Left cardiac atrium (tissue), 4 donors: ENCODE data around the gene GAP43. TPM values are rescaled to one million over a fixed set of nuclear protein-coding genes. Genes with fewer than 3 reads are reported as not detected.

Experiments used
- ATAC-seq, 2 donors: fragments of 200-7000 bp; cut with Tn5 transposase; one replicate each; pipeline ENCODE4 v1.9.1; 2020; ENCODE audit warnings: mild to moderate bottlenecking in 2 of 2, moderate library complexity in 2 of 2
- DNase-seq: peaks from one replicate; pipeline ENCODE4 v3.0.0-alpha.2; 2020
- intact Hi-C, 2 donors: fragments of 100-400 bp; cut with DNase I; formaldehyde crosslinking; loops; one replicate each; pipeline versions ENCODE4 v1.14.1 to v1.15.1; 2022 to 2023
- total RNA-seq, 2 donors: library from RNA; stranded (reverse); fragmentation: NEBNext Ultra II Directional; extraction: Animal tissue kit (Norgen Biotek cat#: 25700); gene quantifications; one replicate each; pipeline ENCODE4 v1.2.1, GENCODE V29; 2021
- donor health status: DM: no; HTN: yes; CAD: no.
- donor health status: DM: no; HTN: yes; CAD: no; lungs with severe emphysema.
- donor health status: DM: yes; HTN: yes; CAD: no.
- donor health status: Dilated cardiomyopathy.

Gene GAP43
- total RNA-seq, 2 donors from 2014 or later = 1.4 to 3.5 TPM

- ATAC-seq = peak; percentile 96 to 98
- intact Hi-C loops = no loop called here
- DNase-seq = peak; percentile 87
Observed at GRCh38 chr3:115658337-115659181, 35.2 kb downstream of the GAP43 start.

DNA sequence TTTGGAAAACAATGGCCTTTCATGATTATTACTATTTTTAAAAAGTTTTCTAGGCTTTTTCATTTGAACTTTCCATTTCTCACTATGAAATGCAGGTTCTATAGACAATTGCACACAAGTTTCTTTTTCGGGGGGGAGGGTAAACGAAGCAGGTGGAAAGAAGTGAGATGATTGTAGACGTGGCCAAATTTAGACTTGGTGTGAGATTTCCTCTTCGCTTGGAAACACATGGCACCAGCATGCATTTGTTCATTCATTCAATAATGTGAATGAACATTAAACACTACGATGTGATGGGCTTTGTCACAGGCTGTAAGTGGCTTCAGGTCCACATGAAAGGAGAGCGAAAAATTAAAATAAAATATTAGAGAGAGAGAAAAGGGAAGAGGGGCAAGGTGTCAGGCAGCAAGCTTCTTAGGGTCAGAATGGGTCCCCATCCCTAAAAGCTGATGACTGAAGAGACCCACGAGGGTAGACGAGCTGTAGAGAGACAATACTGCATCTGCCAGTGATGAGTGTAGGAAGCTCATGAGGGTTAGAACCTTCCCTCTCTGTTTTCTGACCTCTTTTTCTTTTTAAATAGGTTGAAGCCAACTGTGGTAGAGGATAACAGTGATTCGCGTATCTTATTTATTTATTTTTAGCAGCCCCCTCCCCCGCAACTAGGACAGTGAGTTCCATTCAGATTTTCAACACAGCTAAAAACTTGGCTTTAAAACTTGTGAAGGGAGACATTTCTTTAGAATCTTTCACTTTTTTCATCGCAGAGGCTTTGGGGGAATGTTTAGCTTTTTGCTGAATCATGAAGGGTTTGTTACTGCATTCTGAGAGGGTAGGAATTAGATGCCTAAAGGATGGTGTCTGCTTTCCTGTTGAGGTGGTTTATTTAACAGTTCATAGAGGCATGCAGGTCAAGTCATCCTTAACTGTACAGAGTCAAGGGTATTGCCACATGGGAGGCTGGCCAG is 36.2 kb downstream of the GAP43 start:
- intact Hi-C loops = no loop called here
- ATAC-seq (peak in 1 of 2 donors; percentile 2), DNase-seq (no peak)

GRCh38 chr3:115660646-115661337 is 37.5 kb downstream of the GAP43 start:
- DNase-seq (no peak), ATAC-seq (no peak)
- intact Hi-C loops = no loop called here

DNA sequence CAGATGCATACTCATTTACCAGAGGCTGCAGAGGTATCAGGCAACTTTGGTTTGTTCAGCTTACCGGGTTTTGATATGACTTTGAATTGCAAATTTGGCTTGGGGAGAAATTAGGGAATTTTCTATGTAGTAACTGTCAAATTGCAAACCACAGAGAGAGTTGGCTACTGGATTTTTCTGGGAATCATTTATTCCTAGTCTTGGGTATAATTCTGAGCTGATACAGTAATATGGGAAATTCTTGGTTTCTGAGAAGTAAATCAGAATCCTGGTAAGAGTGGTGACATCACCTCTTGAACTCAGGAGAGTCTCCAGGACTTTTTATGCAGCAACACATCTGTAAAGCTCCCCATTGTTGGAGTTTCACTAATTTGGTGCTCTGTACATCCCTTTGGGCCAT is 39.0 kb downstream of the GAP43 start:
- DNase-seq (no peak), ATAC-seq (no peak)
- intact Hi-C loops = no loop called here

DNA sequence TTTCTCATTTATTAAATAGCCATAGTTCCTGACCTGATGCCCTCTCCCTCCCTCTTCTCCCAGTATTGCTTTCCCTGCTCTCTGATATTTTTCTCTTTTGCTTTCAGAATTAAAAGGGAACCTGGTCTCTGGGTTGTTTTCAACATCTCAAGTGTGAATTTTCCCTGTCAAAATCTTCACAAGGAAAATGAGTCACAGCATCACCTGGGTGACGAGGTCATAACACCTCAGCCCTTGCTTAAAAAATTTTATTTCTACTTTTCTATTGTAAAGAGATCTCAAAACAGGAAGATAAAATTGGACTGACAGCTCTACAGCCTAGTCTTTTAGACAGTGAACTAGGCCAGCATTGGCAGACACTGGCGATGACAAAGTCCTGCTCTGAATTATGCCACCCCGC is 40.1 kb downstream of the GAP43 start:
- ATAC-seq (no peak), DNase-seq (no peak)
- intact Hi-C loops = no loop called here

DNA sequence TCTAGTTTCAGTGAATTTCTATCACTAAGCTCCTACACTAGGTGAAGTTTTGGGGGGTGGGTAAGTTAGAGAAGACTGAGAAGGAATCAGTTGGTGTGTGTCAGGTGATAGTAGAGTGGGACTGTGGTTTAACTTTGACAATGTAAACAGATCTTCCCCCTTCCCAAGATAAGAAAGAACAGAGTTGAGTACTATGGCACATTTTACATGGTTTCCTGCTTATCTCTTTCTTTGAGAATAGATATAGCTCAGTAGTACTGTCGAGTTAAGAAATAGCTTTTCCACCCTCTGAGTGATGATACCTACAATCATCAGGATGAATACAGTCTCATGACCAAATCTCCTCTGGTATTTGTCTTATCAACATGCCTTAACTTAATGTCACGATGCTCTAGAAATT is 42.8 kb downstream of the GAP43 start:
- DNase-seq = no peak
- no peak for ATAC-seq
- intact Hi-C loops = no loop called here

- intact Hi-C loops = no loop called here
- DNase-seq = no peak
- ATAC-seq = peak; percentile 43 to 84
Observed at GRCh38 chr3:115666920-115667737, 43.8 kb downstream of the GAP43 start.

DNA sequence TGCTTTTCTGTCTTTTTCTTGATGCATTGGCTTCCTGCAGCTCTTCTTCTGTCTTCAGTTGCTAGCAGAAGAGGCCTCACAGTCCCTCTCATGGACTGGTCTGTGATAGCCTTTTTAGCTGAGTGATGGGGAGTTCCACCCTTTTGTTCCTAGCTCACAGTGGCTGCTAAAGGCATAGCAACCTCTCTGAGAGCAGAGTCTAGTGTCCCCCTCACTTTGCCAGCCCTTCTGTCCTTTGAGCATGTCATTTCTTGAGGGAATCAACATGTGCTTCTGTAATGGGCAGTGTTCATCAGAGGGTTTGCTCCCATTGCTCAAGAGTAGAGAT is 44.4 kb downstream of the GAP43 start:
- DNase-seq (no peak), ATAC-seq (peak in 1 of 2 donors; percentile 31)
- intact Hi-C loops = no loop called here

DNA sequence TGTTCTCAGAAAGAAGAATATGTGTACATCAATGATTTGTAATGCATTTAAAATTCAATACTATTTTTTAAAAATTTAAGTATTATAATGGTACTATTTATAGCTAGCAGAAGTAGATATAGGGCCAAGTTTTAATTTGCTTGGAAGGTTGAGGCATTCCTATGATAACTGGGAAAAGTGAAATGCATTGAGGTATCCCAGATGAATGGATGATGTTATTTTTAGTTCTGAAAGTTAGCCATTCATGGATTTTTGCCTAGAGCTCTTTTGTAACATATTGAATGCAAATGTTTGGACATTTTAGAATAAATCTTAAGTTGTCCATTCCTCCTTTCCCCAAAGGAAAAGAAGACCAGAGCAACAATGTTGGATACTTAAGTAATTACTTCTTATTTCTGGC is 47.6 kb downstream of the GAP43 start:
- ATAC-seq (no peak), DNase-seq (no peak)
- intact Hi-C loops = no loop called here

DNA sequence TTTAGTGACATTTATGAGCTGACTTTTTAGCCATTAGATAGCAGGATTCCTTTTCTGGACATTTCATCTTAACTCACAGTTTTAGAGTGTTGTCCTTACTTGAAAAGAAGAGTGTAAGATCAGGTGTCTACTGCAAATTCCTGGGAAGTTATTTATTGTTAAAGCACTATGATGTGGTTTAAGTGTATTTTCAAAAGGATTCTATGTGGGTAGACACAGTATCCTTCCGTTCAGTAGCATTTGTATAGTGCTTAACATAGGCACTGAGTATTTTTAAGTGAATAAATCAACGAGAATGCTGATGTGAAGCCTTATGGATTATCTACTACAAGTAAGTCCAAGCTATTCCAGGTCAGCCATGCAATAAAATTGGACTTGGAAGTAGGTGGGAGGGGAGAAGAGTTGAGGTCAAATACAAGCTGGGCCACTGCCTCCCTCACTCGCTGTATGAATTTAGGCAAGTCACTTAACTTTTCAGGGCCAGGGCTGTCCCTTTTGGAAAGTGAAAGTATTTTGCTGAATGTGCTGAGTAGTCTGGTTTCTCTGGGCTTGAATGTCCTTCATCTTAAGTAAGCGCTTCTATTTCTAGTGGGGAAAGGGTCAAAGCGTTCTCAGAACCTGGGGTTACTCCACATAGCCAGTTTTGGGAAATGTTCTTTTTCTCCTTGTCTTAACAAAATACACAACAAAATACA is 48.6 kb downstream of the GAP43 start:
- DNase-seq (no peak), ATAC-seq (peak in 1 of 2 donors; percentile 89)
- intact Hi-C loops = no loop called here

GRCh38 chr3:115673881-115674280 is 50.6 kb downstream of the GAP43 start:
- intact Hi-C loops = no loop called here
- DNase-seq (no peak), ATAC-seq (no peak)

GRCh38 chr3:115676336-115676735 is 53.0 kb downstream of the GAP43 start:
- intact Hi-C loops = no loop called here
- no peak for DNase-seq
- ATAC-seq = no peak

GRCh38 chr3:115680803-115681345 is 57.6 kb downstream of the GAP43 start:
- ATAC-seq (no peak), DNase-seq (no peak)
- intact Hi-C loops = no loop called here

DNA sequence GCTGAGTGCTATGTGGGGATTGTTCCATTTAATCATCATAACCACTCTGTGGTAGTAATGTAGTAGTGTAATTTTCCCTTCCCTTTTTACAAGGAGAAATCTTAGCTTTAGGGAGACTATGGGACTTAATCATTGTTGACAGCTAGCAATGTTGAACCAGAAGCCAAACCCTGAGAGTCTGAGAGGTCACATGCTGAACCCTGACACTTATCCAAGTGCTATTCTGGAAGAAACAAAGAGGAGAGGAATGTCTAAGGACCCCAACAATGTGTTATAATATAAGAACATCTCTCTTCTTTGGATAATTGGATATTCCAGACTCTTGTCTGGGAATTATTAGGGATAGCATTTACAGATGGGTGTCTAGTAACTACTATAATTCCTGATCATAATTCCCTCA is 58.4 kb downstream of the GAP43 start:
- intact Hi-C loops = no loop called here
- no peak for ATAC-seq
- no peak for DNase-seq

DNA sequence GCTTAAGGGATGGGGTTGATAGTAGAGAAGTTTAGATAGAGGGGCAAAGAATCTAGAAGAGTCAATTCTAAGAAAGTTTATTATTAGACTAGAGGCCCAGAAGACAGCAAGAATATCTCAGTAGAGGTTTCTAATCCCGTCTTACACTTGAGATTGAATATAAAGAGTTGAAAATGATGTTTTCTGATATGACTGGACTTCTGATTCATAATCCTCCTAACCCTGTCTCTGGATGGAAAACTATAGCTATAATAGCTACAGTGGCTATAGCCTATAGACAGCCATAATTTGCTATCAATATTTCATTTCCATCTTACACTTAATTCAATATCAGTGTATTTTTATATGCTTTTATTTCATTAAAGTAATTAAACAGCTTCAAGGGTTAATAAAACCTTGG is 60.0 kb downstream of the GAP43 start:
- no peak for ATAC-seq
- DNase-seq = no peak
- intact Hi-C loops = no loop called here

DNA sequence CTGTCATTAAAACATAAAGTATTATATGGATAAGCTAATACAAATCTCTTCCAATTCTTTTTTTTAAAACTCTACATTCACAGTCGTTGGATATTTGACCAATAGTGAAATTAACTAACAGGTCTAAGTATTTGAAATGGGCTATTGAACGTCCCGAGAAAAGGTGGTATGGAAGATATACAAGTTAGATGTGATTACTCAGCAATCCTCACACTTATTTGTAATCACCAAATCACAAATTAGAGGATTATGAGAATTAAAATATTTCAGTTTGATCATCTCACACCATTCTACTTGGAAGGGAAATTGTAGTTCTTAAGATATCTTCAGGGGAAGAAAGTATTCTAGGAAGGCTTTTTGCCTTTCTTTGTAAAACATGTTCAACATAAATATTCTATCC is 60.5 kb downstream of the GAP43 start:
- DNase-seq (no peak), ATAC-seq (no peak)
- intact Hi-C loops = no loop called here

- intact Hi-C loops = no loop called here
- DNase-seq (no peak), ATAC-seq (no peak)
Observed at GRCh38 chr3:115685097-115685496, 61.8 kb downstream of the GAP43 start.

DNA sequence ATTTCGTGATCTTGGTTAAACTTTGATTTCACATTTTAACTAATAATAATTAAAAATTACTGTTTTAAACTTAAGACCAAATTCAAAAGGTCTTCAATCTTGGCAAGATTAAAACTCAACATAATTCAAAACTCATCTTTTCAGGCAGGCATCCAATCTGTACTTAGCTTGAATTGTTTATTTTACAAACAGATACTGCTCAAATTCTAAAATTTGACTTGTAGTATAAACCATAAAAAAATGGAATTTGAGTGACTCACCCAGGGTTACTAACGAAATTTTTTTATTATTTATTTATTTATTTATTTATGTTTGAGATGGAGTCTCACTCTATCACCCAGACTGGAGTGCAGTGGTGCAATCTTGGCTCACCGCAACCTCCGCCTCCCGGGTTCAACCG is 64.4 kb downstream of the GAP43 start:
- intact Hi-C loops = no loop called here
- no peak for DNase-seq
- no peak for ATAC-seq
